Measurements from ENCODE around the gene HORMAD2. TPM values are rescaled to one million over a fixed set of nuclear protein-coding genes. Genes with fewer than 3 reads are reported as not detected.

The HORMAD2 gene
- total RNA-seq, 1 donor from 2014 or later = not detected

GRCh38 chr22:30104501-30105156 is 24.4 kb downstream of the HORMAD2 start:
- no peak for DNase-seq (ENCODE audit: low spot score)
- TF ChIP-seq, protein P1, sequence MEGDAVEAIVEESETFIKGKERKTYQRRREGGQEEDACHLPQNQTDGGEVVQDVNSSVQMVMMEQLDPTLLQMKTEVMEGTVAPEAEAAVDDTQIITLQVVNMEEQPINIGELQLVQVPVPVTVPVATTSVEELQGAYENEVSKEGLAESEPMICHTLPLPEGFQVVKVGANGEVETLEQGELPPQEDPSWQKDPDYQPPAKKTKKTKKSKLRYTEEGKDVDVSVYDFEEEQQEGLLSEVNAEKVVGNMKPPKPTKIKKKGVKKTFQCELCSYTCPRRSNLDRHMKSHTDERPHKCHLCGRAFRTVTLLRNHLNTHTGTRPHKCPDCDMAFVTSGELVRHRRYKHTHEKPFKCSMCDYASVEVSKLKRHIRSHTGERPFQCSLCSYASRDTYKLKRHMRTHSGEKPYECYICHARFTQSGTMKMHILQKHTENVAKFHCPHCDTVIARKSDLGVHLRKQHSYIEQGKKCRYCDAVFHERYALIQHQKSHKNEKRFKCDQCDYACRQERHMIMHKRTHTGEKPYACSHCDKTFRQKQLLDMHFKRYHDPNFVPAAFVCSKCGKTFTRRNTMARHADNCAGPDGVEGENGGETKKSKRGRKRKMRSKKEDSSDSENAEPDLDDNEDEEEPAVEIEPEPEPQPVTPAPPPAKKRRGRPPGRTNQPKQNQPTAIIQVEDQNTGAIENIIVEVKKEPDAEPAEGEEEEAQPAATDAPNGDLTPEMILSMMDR (IDR thresholded peaks at IDR 0.05; ENCODE audit: unreplicated experiment) = no peak
- no peaks in the 10 kb centered on the region for H3K9me3 Mint-ChIP-seq (ENCODE audit: unreplicated experiment)

GRCh38 chr22:30105483-30105882 is 25.2 kb downstream of the HORMAD2 start:
- Mint-ChIP-seq H3K27me3 (ENCODE audit: unreplicated experiment) (no peaks in the 10 kb centered on the region), H3K27ac (ENCODE audit: unreplicated experiment) (no peak overlapping the region), H3K36me3 (ENCODE audit: low read depth, unreplicated experiment) (no peaks in the 10 kb centered on the region), H3K9me3 (ENCODE audit: unreplicated experiment) (no peaks in the 10 kb centered on the region), H3K4me1 (ENCODE audit: unreplicated experiment) (no peaks in the 10 kb centered on the region), H3K4me3 (ENCODE audit: unreplicated experiment) (no peak overlapping the region)
- DNase-seq (ENCODE audit: low spot score) = no peak
- TF ChIP-seq, protein P1 (IDR thresholded peaks at IDR 0.05; ENCODE audit: unreplicated experiment) = no peak

More at GRCh38 chr22:30104501-30105156, 24.4 kb downstream of the HORMAD2 start:
- Mint-ChIP-seq H3K4me1 (ENCODE audit: unreplicated experiment) (no peaks in the 10 kb centered on the region), H3K4me3 (ENCODE audit: unreplicated experiment) (no peak overlapping the region), H3K27me3 (ENCODE audit: unreplicated experiment) (no peaks in the 10 kb centered on the region), H3K27ac (ENCODE audit: unreplicated experiment) (no peak overlapping the region), H3K36me3 (ENCODE audit: low read depth, unreplicated experiment) (no peaks in the 10 kb centered on the region)

DNA sequence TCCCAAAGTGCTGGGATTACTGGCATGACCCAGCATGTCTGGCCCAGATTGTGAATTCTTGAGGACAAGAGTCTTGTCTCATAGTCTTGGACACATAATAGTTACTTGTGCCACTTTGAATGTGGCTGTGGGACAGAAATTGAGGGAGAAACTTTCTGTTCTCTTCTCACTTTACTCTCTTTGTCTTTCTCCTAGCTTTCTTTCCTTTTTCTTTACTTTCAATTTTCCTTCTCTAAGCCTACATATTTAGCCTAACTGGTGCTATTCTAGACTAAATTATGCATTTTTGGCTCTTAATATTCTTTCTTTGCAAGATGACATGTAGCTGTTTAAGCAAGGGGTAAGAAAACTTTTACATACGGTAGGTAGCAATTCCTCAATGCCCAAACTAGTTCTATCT is 33.2 kb downstream of the HORMAD2 start:
- H3K27me3 Mint-ChIP-seq (ENCODE audit: unreplicated experiment) = peaks cover 2% of the 10 kb centered on the region
- H3K9me3 Mint-ChIP-seq (ENCODE audit: unreplicated experiment) = no peaks in the 10 kb centered on the region

DNA sequence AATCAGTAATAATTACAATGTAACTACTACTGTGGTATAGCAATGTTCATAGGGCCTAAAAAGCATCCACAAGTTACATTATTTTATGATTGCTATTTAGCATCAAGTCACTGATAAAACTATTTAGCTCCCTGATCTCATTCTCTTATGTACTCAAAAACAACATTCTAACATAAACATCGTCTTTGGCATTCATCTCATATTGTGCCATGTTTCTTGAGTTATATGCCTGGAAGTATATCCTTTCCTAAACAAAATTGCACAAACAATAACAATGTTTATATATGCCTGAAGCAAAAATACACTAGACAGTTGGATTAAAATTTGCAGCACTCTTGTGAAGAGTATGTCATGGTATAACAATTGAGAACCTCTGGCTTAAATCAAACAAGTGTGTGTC is 34.1 kb downstream of the HORMAD2 start:
- Mint-ChIP-seq H3K36me3 (ENCODE audit: low read depth, unreplicated experiment) (no peaks in the 10 kb centered on the region), H3K4me1 (ENCODE audit: unreplicated experiment) (peaks cover 4% of the 10 kb centered on the region), H3K27me3 (ENCODE audit: unreplicated experiment) (peaks cover 2% of the 10 kb centered on the region), H3K4me3 (ENCODE audit: unreplicated experiment) (no peak overlapping the region), H3K27ac (ENCODE audit: unreplicated experiment) (no peak overlapping the region), H3K9me3 (ENCODE audit: unreplicated experiment) (no peaks in the 10 kb centered on the region)
- no peak for DNase-seq (ENCODE audit: low spot score)
- TF ChIP-seq, protein P1 (IDR thresholded peaks at IDR 0.05; ENCODE audit: unreplicated experiment) = no peak

More for the DNA sequence above, 33.2 kb downstream of the HORMAD2 start:
- no peak for DNase-seq (ENCODE audit: low spot score)
- peaks cover 4% of the 10 kb centered on the region for H3K4me1 Mint-ChIP-seq (ENCODE audit: unreplicated experiment)
- TF ChIP-seq, protein P1 (IDR thresholded peaks at IDR 0.05; ENCODE audit: unreplicated experiment) = no peak
- no peak overlapping the region for H3K27ac Mint-ChIP-seq (ENCODE audit: unreplicated experiment)
- no peak overlapping the region for H3K4me3 Mint-ChIP-seq (ENCODE audit: unreplicated experiment)
- H3K36me3 Mint-ChIP-seq (ENCODE audit: low read depth, unreplicated experiment) = no peaks in the 10 kb centered on the region

DNA sequence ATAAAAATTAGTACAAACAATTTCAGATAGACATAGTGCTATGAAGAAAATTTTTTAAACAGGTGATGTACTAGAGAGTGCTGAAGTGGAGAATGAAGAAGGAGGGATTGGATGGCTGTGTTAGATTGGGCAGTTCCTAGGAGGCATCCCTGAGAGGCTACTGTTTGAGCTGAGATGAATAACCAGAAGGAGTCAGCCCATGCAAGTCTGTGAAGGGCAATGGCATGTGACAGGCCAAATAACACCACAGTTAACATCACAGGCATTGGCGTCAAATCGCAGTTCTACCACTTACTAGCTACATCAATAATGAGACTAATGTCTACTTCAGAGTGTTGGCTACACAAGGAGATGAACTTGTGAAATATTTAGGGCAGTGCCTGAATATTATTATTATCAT is 35.4 kb downstream of the HORMAD2 start:
- DNase-seq (ENCODE audit: low spot score) = no peak

More for the DNA sequence above, 35.4 kb downstream of the HORMAD2 start:
- Mint-ChIP-seq H3K36me3 (ENCODE audit: low read depth, unreplicated experiment) (no peaks in the 10 kb centered on the region), H3K4me1 (ENCODE audit: unreplicated experiment) (peaks cover 4% of the 10 kb centered on the region), H3K9me3 (ENCODE audit: unreplicated experiment) (no peaks in the 10 kb centered on the region), H3K27me3 (ENCODE audit: unreplicated experiment) (peaks cover 2% of the 10 kb centered on the region), H3K27ac (ENCODE audit: unreplicated experiment) (no peak overlapping the region), H3K4me3 (ENCODE audit: unreplicated experiment) (no peak overlapping the region)
- TF ChIP-seq, protein P1 (IDR thresholded peaks at IDR 0.05; ENCODE audit: unreplicated experiment) = no peak

All from endothelial cell (in vitro differentiated cells).